GM18511 (cell line): ENCODE data around the gene IDUA.

ENCODE experiments used
- ATAC-seq: cut with Tn5 transposase; IDR thresholded peaks from one replicate; pipeline ENCODE4 v1.9.1; 2021; ENCODE audit warnings: mild to moderate bottlenecking, moderate library complexity; ENCODE audit not compliant: unreplicated experiment

IDUA gene

DNA sequence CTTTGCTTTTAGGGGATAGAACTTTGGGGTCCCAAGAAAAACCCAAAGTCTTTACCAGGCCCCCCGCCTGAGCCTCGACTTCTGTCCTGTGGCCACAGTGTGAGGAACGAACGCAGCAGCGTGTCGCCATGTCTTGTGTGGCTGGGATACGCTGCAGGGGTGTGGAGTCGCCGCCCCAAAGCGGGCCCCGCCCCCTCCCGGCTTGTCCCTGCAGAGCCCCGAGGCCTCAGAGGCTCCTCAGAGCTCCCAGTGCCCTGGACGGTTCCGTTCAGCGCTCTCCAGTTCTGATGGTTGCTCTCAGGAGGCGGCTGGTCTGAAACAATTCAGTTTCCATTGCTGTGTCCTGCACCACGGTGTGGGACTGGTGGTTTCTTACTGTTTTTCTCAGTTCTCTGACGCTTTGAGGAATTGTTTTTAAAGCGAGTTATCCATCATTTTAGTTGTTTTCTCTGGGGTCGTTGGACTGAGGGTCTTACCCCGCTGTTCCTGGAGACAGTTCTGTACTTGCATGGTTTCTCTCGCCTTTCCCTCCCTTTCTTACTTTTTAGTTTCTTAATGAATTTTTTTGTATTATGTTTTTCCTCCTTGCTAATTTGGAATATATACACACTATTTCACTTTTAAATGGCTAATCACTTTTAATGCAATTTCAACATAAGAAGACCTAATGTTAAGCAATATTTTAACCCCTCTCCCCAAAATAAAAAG, 1.6 kb upstream of the IDUA start:
- ATAC-seq: no peak

DNA sequence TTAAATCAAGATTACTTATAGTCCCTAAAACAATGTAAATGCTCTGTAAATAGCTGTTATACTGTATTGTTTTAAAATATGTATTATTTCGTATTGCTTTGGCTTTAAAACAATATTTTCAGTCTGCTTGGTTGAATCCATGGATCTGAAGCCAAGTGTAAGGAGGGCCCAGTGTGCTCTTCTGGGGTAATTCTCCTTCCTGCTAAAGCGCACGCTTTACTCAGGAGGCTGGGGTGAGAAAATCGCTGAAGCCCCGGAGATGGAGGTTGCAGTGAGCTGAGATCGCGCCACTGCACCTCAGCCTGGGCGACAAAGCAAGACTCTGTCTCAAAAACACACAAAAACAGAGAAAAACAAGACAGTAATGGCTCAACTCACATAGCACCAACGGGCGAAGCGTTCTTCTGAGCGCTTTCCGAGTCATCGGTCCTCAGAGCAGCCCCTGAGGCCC, 391 bp upstream of the IDUA start:
- ATAC-seq: peak; percentile 36

DNA sequence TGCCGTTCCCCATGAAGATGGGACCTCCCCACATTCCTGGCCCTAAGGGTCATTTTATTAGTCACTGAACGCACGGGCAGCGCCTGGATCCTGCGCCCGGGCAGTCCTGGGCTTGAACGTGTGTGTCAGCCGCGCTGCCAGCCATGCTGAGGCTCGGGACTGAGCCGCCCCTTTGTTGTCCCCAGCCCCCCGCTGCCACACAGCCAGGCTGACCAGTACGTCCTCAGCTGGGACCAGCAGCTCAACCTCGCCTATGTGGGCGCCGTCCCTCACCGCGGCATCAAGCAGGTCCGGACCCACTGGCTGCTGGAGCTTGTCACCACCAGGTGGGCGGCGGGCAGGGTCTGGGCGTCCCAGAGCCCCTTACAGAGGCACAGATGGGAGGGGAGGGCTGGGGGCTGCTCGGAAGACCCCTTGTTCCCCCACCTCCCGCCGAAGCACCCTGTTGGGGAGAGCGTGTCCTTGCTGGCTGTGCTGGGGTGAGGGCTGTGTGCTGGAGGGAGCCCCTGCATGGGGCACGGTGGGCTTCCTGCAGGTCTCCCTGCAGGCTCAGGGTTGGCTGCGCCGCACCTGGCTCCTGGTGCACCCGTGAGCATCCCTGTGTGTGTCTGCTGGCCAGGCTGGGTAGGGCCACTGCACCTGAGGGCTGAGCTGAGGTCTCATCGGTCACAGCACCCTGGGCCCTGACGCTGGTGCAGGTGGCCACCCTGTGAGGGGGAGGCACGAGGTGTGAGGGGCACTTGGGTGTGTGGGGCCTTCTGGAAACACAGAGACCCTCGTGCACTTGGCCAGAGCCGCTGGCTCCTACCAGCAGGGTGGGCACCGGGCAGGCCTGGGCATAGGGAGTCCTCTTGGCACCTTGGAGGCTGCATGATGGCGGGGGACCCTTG, 1.0 kb downstream of the IDUA start:
- ATAC-seq: no peak

DNA sequence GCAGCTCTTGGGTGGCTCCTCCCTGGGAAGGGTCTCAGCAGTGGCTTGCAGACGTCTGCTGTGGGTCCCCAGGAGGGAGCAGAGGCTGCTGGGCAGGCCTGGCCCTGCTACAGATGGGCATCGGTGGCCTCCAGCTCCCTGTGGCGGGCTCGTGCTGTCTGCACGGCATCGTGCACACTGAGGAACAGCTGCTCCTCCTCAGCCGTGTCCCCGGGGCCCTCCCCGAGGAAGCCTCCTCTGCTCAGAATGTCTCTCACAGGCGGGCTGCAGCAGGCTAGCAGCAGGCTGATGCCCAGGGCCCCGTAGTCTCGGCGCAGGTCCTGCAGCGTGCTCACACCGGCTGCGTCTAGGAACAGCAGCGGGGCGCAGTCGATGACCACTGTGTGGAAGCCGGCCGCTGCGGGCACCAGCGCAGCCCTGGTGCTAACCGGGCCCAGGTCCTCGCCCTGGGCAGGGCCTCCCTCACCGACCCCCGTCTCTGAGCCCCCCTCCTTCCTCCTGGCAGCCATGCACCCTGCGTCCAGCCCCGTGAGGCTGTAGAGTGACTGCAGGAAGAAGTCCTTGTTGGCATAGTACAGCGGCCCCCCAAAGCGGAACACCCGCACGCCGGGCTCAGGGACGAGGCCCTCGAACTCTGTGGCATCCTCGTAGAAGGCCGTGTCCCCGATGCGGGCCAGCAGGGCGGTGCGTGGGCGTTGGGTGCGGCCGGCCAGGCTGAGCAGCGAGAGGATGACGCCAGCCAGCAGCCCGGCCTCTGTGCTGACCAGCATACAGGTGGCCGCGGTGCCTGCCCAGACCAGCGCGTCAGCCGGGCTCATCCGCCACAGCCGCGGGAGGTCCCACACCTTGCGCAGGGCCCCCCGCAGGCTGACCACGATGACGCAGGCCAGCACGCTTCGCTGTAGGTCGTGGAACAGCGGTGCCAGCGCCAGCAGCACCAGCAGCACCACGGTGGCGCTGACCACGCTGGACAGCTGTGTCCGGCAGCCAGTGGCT, 2.2 kb downstream of the IDUA start:
- ATAC-seq: no peak

DNA sequence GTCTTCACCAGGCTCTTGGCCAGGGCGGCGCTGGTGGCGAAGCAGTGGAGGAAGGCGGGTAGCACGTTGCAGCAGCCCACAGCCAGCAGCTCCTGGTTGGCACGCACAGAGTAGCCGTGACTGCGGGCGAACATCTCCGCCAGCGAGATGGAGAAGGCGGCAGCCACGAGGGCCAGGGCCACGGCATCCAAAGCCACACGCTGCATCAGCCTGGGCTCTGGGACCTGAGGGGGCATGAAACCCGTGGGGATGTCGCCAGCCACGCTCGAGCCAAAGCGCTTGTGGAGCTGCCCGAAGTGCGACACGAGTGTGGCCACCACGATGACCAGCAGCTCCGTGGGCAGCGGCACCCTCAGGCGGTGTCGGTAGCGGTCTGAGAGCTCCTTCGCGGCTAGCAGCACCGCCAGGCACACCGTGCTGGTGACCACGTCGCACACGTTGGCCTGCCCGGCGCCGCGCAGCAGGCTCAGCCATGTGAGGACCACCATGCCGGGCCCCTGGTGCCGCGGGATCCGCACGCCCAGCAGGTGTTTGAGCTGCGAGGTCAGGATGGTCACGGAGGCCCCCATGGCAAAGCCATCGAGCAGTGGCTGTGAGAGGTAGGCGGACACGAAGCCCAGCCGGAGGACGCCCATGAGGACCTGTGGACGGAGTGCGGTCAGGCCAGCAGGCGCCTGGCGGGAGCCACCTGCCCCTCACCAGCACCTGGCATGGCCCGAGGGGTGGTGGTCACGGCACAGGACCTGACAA, 3.1 kb downstream of the IDUA start:
- no peak for ATAC-seq

DNA sequence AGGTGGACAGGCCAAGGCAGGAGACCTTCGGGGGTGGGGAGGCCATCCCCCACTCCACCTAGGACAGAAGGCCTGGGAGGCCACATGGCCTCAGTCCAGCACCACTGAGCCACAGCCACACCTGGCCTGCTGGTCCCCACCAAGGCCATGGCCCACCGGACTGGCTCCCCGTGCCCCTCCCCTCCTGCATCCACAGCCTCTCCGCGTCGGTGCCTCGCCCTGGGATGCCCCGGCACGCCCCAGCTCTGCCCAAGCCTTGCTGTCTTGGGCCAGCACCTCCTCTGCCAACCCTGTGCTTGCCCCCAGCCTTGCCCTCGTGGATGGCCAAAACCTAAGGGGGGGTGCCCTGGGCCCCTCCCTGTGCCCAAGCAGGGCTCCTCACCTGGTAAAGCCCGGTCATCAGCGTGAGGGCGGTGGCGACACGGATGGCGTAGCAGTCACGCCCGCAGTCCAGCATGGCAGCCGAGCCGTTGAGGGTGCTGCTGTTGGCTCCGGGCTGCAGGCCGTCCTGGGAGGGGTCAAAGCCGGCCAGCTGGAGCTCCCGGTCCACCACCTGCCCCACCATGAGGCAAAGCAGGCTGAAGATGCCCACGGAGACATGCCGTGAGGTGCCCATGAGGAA, 4.0 kb downstream of the IDUA start:
- ATAC-seq: no peak

DNA sequence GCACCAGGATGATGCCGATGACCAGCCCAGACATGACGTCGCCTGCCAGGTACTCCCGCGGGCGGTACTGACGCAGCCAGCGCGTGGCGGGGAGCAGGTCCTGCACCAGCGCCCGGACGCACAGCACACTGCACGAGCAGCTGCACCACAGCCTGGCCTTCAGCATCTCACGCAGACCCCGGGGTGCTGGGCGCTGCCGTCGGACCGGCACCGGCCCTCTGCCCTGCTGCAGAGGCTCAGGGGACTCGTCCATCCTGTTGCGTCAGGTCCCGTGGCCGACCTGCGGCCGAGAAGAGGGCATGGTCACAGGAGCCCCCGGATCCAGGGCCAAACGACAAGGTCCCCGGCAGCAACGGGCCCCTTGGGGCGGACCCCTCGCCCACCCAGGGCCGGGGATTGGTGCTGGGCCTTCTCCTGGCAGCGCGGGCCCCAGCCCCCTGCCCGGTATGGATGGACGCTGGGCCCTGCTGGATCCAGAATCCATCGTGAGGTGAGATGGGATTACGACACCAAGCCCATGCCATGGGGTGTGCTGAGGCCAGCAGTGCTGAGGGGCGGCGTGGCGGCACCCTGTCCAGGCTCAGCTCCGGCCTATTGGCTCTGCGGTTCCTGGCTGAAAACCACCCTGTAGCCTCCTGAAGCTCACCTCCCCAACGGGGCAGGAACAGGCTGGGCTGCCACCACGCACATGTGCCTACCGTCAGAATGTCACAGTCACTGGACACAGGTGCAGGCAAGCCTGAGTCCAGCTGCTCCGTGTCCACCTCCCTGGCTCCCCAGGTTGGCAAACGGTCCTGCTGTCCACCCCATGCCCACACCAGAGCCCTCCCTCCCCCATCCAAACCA, 4.8 kb downstream of the IDUA start:
- no peak for ATAC-seq

DNA sequence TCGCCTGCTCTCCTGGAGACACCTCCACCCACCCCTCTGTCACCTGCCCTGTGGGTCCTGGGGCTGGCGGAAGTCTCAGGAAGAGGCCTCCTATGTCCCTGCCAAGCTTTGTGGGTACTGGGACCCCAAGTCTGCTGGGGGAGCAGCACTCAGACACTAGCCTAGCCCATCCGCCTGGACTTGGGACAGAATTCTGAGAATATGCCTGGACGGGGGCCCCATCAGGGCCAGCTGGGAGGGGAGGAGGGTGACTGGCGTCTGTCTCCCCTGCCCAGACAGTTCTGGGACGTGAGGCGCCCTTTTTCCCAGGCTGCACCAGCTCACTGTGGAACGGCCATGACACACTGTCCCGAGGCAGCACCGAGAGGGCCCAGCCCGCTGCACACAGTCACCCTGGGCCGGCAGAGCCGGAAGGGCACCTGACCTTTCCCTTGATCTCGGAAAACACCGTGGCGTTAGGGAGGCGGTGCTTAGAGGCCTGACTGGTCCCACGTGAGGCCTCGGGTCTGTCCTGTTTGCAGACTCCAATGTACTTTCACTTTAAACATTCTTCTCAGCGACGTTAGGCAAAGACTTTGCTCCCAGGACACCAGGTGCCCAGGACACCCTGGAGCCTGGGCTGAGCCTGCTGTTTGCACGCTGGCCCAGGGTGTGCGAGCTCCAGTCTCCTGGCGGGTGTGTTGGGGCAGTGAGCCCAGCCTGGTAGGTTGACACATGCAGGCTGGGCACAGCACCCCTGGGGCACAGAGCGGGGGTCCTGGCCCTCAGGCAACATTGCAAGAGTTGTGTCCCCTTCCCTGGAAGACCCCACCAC, 5.7 kb downstream of the IDUA start:
- no peak for ATAC-seq

DNA sequence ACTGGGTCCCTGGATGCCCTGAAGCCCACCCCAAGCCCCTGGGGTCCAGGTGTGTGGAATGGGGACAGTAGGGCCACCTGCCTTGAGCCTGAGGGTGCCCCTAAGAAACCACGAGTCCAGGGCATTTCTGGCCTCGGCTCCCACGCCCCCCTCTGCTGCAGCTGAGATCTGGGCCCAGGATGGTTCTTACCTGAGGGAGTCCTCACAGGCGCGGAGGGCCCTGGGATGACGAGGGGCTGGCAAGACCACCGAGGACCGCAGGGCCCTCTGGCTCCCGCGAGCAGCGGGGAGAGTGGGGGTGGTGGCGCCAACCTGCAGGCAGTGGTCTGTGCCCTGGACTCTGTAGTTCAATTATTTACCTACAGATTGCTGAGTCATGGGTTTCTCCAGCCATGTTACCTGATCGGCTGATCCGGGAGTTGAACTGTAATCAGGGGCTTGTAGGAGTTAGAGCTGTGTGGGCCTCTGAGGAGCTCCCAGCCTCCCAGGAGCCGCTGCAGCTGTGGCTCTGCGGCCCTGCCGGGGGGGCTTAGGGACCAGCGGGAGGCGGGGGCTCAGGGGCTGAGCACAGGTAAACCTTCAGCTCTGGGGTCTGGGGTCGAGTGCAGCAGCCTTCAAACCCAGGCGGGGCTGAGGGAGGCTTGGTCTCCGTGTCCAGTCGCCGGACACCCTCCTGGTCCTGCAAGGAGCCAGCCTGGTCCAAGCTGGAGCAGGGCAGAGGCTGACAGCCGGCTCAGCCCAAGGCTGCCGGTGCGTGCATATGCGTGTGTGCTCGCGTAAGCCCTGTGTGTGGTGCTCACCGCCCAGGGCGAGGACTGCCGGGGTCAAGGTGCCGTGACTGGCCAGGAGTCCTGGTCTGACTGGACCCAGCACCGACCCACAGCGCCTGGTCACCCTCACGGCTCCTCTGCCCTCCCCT, 6.5 kb downstream of the IDUA start, which contains the start of gene SLC26A1:
Gene SLC26A1 (minus strand): TSS at position 294 of the 919 bp plus-strand sequence. CDS start 1,701 bp downstream, outside the sequence.
- no peak for ATAC-seq

DNA sequence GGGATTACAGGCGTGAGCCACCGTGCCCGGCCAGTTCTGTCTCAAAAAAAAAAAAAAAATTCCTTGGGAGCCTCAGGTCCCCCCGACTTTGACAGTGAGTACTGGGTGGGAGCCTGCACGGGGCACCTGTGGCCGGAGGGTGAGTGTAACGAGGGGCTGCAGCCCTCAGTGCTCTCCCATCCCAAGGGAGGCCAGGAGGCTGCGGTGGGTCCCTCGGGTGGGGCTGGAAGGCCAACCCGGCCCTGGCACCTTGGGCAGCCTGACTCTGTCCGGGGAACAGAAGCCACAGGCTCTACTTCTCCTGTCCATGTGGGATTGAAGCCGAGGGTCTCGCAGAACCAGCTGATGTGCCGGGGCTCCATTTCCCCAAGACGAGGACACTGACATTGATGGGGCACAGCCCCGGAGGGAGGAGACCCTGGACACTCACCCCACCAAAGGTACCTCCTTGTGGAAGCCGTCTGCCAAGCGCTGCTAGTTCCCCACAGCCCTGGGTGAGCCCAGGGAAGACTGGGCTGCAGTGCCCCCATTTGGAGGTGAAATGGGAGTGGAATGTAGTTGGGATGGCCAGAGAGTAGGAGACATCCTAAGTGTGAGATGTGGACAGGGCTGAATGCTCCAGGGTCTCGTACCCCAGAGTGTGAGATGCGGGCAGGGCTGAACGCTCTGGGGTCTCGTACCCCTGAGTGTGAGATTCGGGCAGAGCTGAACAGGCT, 8.6 kb downstream of the IDUA start:
- no peak for ATAC-seq

DNA sequence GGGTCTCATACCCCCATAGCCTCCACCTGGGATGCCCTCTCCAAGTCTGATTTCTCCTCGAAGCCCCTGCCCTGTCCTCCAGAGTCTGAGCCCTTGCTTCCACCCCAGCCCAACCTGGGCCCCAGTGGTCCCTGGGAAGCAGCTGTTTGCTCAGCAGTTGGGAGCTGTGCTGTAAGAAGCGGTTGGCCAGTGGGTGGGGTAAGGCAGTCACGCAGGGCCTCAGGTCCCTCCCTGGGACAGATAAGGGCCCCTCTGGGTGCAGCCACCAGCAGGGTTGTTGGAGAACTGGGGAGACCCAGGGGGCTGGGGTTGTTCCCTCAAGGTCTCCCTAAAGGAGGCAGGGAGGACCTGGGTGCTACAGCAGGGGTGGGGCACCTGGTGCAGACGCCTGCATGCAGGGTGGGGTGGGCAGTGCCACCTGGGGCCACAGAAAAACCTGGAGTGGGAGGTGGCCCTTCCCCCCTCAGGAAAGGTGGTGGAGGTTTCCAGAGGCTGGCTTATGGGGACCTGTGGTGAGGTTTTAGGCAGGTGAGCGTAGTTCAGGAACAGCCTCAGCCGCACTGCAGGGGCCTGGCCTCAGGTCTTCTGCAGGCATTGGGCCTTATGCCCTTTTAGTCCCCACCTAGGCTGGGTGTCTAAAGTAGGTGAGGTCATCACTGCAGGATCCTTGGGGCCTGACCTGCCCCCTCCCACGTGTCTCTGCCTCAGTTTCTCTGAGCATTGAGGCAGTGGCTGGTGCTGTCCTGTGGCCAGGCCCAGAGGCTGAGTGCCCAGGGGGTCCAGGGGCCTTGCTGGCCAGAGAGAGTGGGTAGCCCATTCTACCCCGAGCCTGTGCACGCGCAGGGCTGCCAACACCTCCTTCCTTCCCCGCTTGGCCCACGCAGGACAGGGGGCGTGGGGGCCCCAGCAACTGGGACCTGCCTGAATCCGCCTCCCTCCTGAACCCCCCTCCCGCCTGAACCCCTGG, 9.5 kb downstream of the IDUA start:
- no peak for ATAC-seq

DNA sequence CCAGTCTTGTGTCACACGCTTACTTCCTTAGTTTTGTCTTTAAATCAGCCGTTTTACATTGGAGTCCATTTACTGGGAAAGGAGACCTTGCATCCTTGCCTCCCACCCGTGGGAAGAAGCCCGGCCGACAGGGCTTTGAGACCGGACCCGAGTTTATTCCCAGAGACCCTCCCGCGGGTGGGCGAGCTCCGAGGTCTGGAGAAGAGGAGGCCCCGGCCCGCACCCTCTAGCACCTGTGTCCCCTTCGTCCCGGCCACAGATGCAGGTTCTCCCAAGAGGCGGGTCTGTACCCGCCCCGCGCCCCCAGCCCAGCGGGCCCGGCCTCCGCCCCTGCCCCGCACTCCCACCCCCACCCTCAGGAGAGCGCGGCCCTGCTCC, 10.1 kb downstream of the IDUA start:
- no peak for ATAC-seq

DNA sequence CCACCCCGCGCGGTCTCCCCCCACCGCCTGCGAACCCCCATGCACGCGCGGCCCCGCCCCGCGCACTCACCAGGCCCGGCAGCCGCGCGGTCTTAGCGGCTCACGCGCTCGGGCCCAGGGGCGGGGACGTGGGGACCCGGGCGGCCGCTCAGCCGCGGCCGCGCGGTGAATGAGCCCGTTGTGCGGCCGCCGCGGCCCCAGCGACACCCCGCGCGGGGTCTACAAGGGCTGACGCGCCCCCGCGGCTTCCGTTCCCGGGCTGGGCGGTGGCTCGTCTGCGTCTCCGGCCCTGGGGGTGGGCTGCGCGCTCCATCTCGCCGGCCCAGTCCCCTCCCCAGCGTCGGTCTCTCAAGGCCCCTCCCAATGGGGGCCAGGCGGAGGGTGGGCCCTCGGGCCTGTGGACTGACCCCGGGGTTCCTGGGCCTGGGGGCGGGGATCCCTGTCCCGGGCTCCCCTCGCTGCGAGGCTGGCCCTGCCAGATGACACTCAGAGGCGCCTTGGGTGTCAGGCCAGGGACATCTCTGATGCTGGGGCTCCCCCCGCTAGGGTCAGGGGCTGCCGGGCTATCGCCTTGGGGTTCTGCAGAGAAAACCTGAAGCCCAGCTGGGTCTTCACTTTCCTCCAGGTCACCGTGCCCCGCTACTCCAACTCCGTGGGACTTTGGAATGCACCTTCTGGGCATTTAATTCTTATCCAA, 10.7 kb downstream of the IDUA start:
- ATAC-seq: no peak

DNA sequence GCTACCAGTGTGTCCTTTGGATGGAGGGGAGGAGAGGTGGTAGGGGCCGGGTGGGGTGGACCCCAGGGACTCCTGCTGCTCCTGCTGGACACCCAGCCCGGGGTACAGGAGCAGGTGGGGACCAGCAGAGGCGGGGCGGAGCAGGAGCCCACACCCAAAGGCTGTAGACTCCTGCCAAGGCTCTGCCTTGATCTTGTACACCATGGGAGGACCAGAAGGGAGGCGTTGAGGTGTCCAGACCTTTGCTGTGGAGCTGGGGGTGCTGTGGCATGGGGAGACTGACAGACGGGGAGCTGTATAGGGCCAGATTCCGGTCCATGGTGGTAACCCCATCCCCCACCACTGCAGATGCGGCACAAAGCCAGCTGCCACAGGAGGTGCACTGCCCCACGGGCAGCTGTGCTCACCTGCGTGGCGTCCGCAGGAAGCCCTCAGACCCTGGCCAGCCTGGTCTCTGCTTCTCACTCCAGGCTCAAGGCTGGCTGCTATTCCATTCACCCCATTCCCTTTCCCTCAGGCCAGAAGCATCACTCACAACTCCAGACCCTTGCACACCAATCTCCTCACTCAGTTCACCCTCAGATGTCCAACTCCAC, 11.3 kb downstream of the IDUA start:
- no peak for ATAC-seq
